ENCODE data around the gene FBXW8.

Gene FBXW8

GRCh38 chr12:117076410-117077372, 165.9 kb downstream of the FBXW8 start:
- no peak for DNase-seq (ENCODE audit: low read depth)

GRCh38 chr12:117079487-117079886, 168.7 kb downstream of the FBXW8 start:
- DNase-seq (ENCODE audit: low read depth): no peak

DNA sequence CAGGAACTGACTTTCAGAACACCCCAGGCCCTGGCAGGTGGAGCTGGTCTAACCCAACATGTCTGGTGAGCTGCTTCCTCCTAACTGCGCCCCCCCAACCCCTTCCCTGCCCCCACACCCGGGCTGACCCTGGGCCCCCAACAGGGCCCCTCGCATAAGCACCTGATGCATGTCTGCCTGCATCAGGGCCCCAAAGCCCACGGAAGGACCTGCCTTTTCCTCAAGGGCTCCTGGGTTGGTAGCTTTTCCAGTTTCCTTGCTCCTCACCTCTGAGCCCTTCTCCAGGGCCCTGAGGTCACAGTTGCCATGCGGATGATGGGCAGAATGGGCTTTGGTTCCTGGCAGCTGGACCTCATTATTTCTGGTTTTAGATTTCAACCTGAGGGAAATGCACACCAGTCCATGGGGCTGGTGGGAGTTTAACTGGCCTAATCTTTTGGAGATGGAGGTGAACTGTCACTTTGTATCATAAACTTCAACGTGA, 170.0 kb downstream of the FBXW8 start:
- no peak for DNase-seq (ENCODE audit: low read depth)
